Peyer's patch (tissue), 4 donors: ENCODE measurements around the gene TRMT11.

Source experiments
- POLR2A ChIP-seq, 2 donors: fragments of 450-650 bp; IDR thresholded peaks; one replicate each; pipeline ENCODE4 v1.5.1; 2017; ENCODE audit warnings: antibody characterized with exemption in 2 of 2, mild to moderate bottlenecking in 2 of 2, moderate library complexity in 2 of 2
- TF ChIP-seq, protein P1 (sequence below), 6 experiments: fragments of 450-650 bp in 4 of 6; fragments of 200-600 bp in 2 of 6; sonication (generic) in 1 of 6; IDR thresholded peaks; one replicate each; pipeline ENCODE4 v1.5.1; 2017 to 2019; ENCODE audit warnings: antibody characterized with exemption in 6 of 6, mild to moderate bottlenecking in 3 of 6, moderate library complexity in 1 of 6

DNA sequence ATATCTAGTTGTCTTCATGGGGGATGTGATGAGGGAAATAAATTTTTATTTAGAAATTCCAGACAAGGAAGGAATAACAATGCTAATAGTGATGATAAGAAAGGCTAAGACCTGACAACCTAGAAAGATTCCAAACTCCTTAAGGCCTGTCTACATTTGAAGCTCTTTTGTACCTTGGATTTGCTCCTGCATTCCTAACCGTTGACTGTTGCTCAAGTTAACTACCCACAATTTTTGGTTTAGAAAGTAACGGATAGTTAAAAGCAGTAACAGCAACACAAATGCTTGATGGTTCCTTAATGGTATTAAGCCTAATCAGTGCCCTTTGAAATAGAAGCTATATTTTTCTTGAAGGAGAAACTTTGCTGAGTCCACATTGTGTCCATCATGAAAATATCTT lies 52.9 kb downstream of the TRMT11 start:
- no peak for TF ChIP-seq POLR2A (IDR thresholded peaks at IDR 0.05)
- TF ChIP-seq, protein P1, sequence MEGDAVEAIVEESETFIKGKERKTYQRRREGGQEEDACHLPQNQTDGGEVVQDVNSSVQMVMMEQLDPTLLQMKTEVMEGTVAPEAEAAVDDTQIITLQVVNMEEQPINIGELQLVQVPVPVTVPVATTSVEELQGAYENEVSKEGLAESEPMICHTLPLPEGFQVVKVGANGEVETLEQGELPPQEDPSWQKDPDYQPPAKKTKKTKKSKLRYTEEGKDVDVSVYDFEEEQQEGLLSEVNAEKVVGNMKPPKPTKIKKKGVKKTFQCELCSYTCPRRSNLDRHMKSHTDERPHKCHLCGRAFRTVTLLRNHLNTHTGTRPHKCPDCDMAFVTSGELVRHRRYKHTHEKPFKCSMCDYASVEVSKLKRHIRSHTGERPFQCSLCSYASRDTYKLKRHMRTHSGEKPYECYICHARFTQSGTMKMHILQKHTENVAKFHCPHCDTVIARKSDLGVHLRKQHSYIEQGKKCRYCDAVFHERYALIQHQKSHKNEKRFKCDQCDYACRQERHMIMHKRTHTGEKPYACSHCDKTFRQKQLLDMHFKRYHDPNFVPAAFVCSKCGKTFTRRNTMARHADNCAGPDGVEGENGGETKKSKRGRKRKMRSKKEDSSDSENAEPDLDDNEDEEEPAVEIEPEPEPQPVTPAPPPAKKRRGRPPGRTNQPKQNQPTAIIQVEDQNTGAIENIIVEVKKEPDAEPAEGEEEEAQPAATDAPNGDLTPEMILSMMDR (IDR thresholded peaks at IDR 0.05), result no peak
